GM12891 (cell line): ENCODE data around the gene AHCYL1.

Experiments used
- PAX5 ChIP-seq: IDR thresholded peaks from 2 replicates; pipeline ENCODE4 v1.6.1; 2011; ENCODE audit warnings: low read length, moderate library complexity, mild to moderate bottlenecking; ENCODE audit not compliant: insufficient read depth, severe bottlenecking
- POLR2A ChIP-seq: IDR thresholded peaks from 2 replicates; pipeline ENCODE4 v1.6.1; 2011; ENCODE audit warnings: low read depth, low read length, control low read depth
- POLR2AphosphoS5 ChIP-seq: IDR thresholded peaks from 2 replicates; pipeline ENCODE4 v1.6.1; 2011; ENCODE audit warnings: low read depth, low read length, control low read depth
- POU2F2 ChIP-seq: IDR thresholded peaks from 2 replicates; pipeline ENCODE4 v1.6.1; 2011; ENCODE audit warnings: low read depth, mild to moderate bottlenecking, control low read depth, low read length, moderate library complexity
- SPI1 ChIP-seq: IDR thresholded peaks from 2 replicates; pipeline ENCODE4 v1.6.1; 2011; ENCODE audit warnings: low read depth, low read length, control low read depth
- TAF1 ChIP-seq: IDR thresholded peaks from 2 replicates; pipeline ENCODE4 v1.6.1; 2011; ENCODE audit warnings: low read depth, low read length, control low read depth

- TF ChIP-seq SPI1 (no peak), POLR2A (no peak), TAF1 (no peak), POLR2AphosphoS5 (no peak), POU2F2 (no peak), PAX5 (no peak)
These were observed 80.2 kb downstream of the AHCYL1 start for GRCh38 chr1:110064576-110065337.
